HG03039 (cell line): ENCODE results near the gene CAB39L.

Experiments
- ATAC-seq: cut with Tn5 transposase; IDR thresholded peaks from one replicate; pipeline ENCODE4 v1.9.1; 2021; ENCODE audit warnings: mild to moderate bottlenecking, moderate library complexity; ENCODE audit not compliant: unreplicated experiment

Gene CAB39L

DNA sequence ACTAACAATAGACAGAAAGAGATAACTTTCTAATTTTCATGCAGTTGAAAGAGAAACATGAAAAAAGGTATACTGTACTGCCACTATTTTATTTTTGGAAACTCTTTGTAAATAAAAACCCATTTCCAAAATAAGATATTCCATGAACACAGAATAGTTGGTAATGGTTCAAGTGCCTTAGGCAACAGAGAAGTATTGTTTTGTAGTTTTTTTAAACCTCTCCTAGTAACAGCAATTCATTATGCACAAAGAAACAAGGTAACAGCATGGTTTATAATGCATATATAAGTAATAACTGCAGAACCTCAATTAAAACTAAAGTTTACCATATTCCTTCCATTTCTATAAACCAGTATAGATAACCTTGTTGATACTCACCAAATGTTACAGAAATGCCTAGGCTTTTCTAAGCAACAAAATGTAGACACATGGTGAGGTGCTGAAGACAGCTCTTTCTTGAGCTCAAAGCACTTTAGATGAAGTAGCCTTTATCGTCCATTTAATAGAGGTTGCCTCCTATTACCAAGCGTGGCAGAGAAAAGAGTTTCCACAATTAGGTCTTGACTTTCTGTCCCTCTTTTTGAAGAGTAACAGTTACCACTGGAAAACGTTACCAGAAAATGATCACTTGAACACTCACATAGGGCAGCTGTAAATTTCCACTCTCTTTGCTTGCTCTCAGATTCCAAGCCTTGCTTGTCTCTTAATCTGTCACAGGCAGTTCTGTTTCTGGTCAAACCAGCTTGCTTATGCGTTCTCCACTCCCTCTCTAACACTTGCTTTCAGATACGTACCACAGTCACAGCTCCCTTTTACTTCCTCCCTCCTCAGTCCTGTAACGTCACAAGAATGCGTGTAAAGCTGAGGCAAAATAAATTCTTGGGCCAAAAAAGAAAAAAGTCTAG, 42.9 kb downstream of the CAB39L start:
- ATAC-seq: no peak

- ATAC-seq: no peak
Observed at GRCh38 chr13:49399801-49400472, 43.9 kb downstream of the CAB39L start.

- no peak for ATAC-seq
Observed at GRCh38 chr13:49395878-49396380, 47.9 kb downstream of the CAB39L start.

DNA sequence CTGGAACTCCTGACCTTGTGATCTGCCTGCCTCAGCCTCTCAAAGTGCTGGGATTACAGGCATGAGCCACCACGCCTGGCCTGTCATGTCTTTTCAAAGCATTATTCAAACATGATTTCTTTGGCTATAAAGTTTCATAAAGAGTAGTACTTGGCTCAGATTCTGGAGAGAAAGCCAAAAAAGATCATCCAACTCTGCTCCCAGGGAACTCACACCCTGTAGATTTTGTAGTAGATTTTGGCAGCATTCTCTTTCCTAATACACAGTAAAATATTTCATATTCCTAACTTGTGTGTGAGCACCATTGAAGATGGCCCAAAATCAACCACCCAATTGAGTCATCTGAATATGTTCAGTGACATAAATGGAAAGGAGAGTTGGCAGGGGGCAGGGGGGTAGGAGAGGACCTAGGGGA, 48.4 kb downstream of the CAB39L start:
- ATAC-seq: no peak

DNA sequence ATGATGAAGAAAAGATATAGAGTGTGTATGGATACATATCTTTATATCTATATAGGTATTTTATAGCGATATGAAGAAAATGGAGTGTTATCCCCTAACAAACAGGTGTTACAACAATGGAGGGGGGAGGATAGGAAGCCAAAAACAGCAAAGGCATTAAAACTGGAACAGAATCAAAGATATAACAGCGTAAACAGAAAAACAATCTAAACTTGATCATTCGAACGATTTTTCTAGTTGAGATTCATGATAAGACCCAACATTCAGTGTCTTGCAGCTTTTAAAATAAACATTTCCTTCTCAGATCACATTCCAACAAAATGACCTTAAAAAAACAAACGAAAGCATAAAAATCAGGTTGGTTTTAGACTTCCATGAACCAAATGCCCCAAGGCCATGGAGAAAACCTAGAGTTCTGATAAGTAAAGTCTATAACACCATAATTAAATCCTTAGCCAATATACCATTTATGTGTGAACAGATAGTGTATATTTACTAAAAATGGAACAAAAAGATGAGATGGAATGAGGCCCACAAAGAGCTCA, 55.7 kb downstream of the CAB39L start:
- ATAC-seq: no peak

GRCh38 chr13:49386664-49387063, 57.2 kb downstream of the CAB39L start:
- no peak for ATAC-seq

GRCh38 chr13:49376121-49376520, 67.7 kb downstream of the CAB39L start:
- no peak for ATAC-seq

DNA sequence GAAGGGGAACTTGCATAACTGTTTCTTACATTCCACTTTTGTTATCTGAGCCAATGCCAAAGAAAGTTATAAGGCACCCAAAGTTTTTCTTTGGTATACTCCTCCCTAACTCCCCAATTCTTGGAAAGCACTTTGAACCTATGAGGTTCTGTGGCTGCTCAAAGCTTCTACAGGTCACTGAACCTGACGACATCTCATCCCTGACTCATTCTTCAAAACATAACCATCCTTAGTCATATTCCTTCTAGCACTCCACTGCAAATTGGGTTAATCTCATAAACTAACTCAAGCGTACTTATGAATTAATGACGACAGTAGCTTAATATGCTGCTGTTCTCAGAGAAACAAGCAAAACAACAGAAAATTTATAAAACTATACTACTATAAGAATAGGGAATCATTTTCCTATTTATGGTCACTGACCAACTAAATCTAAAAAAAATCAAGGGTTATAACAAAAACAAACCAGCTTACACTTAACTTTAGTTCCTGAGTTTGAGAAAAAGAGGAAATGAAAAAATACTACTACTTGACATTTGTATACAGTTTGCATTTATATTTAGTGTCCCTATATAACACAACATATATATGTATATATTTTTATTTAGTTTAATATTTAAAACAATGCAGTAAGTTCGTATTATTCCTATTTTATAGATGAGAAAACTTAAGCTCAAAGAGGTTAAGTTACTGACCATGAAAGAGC, 69.1 kb downstream of the CAB39L start:
- no peak for ATAC-seq

GRCh38 chr13:49373716-49374115, 70.1 kb downstream of the CAB39L start:
- no peak for ATAC-seq

GRCh38 chr13:49371943-49372613, 71.8 kb downstream of the CAB39L start:
- no peak for ATAC-seq

- ATAC-seq: no peak
Observed at GRCh38 chr13:49370371-49370770, 73.5 kb downstream of the CAB39L start.

DNA sequence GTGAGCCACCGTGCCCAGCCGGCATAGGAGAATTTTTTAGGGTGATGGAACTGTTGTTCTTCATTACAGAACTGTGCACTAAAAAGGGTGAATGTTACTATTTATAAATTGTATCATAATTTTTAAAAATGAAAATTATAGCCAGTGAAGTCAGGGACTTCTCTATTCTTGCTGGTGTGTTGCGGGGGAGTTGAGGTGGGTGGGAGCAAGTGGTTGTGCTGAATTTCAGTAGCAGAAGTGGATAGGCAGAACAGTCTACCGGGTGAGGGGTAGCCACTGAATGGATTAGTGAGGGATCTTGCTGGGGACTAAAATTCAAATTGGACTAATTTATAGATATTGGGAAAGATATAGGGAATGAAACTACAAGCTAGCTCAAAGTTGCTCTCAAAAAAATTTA, 74.0 kb downstream of the CAB39L start:
- ATAC-seq: no peak

DNA sequence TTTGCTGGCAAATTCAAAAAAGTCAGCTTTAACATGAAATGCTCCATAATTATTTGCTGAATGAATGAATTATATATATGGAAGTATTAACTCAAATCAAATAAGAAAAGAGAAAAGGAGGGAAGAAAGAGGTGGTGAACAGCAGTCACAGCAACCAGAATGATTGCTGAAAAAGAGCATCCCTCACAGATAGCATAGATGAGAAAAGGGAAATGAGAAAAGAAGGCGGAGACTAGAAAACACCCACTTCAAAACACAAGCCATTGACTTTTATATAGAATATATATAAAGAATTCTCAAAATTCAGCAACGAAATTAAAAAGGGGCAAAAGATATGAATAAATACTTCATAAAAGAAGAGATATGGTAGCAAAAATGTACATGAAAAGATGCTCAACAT, 75.2 kb downstream of the CAB39L start:
- no peak for ATAC-seq

GRCh38 chr13:49367640-49368422, 76.0 kb downstream of the CAB39L start:
- no peak for ATAC-seq

DNA sequence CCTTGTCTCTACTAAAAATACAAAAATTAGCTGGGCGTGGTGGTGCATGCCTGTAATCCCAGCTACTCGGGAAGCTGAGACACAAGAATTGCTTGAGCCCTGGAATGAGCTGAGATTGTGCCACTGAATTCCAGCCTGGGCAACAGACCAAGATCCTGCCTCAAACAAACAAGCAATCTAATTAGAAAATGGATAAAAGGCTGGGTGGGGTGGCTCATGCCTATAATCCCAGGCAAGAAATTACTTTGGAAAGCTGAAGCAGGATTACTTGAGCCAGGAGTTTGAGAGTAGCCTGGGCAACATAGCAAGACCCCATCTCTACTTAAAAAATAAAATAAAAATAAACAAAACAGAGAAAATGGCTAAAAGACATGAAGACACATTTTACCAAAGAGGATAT, 77.0 kb downstream of the CAB39L start:
- ATAC-seq: no peak

- ATAC-seq: no peak
Observed at GRCh38 chr13:49357694-49358093, 86.2 kb downstream of the CAB39L start.

DNA sequence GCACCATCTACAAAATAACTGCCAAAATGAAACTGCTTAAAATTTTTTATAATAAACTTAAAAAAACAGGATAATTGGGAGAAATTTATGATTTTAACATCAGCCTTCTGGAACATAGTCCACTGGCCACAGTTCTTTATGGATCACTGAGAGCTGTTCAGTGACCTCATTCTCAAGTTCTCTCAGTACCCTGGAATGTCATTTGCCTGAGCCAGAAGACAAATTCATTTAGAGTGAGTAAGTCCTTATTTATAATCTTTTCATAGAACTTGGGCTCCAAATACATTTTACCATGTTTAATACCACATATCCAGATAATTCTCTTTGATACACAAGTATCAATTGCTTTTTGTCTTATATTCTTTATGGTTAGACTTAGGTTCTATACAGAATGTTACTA, 87.6 kb downstream of the CAB39L start:
- ATAC-seq: no peak

DNA sequence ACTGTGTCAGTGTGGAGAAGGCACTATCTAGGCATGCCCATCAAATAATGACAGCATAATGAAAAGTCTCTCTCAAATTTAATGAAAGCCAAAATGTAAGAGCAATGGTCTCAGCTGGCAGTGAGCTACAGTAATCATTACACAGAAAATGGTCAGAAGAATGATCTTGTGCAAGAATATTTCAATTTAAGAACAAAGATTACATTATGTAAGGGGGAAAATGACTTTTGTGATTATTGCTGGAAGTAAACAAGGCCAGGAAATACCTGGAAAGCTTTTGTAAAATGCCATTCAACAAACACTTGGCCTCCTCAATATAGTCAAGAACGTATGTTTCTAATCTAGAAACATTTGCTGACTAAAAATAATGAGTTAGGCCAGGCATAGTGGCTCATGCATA, 89.1 kb downstream of the CAB39L start:
- ATAC-seq: no peak

- ATAC-seq: no peak
Observed at GRCh38 chr13:49353908-49354307, 90.0 kb downstream of the CAB39L start.

- ATAC-seq: no peak
Observed at GRCh38 chr13:49351871-49352270, 92.0 kb downstream of the CAB39L start.
